GM18870 (cell line): Measurements from ENCODE around the gene APPBP2.
"Not testable (repeated sequence)": the region's sequence is repeated elsewhere in the genome, so short reads cannot be mapped to it uniquely, and the experiment has no call there.

Source experiments
- ATAC-seq: cut with Tn5 transposase; IDR thresholded peaks from one replicate; pipeline ENCODE4 v1.9.1; 2021; ENCODE audit warnings: moderate library complexity; ENCODE audit not compliant: unreplicated experiment

The APPBP2 gene

GRCh38 chr17:60525685-60526514, at the start of gene APPBP2:
Gene APPBP2 (minus strand): TSS chr17:60526242. CDS start chr17:60525931, 311 bp downstream.
- peak; percentile 68 for ATAC-seq

- no peak for ATAC-seq
Observed at GRCh38 chr17:60573236-60574051, 47.4 kb upstream of the APPBP2 start.

- no peak for ATAC-seq
Observed at GRCh38 chr17:60565233-60565632, 39.2 kb upstream of the APPBP2 start.

GRCh38 chr17:60563743-60564142, 37.7 kb upstream of the APPBP2 start:
- no peak for ATAC-seq

- no peak for ATAC-seq
Observed at GRCh38 chr17:60562421-60562820, 36.4 kb upstream of the APPBP2 start.

GRCh38 chr17:60560860-60561257, 34.8 kb upstream of the APPBP2 start:
- ATAC-seq, result no peak

- ATAC-seq, result no peak
Observed at GRCh38 chr17:60559995-60560859, 34.2 kb upstream of the APPBP2 start.

GRCh38 chr17:60559659-60559994, 33.6 kb upstream of the APPBP2 start:
- no peak for ATAC-seq

GRCh38 chr17:60557805-60558204, 31.8 kb upstream of the APPBP2 start:
- ATAC-seq, result no peak

- ATAC-seq, result no peak
Observed at GRCh38 chr17:60555786-60556185, 29.7 kb upstream of the APPBP2 start.

- ATAC-seq, result no peak
Observed at GRCh38 chr17:60554377-60554788, 28.3 kb upstream of the APPBP2 start.

GRCh38 chr17:60552255-60552654, 26.2 kb upstream of the APPBP2 start:
- ATAC-seq, result not testable (repeated sequence)

GRCh38 chr17:60548990-60549389, 22.9 kb upstream of the APPBP2 start:
- ATAC-seq, result no peak

- ATAC-seq, result no peak
Observed at GRCh38 chr17:60545465-60546191, 19.6 kb upstream of the APPBP2 start.

GRCh38 chr17:60542071-60542470, 16.0 kb upstream of the APPBP2 start:
- ATAC-seq, result no peak

- ATAC-seq, result no peak
Observed at GRCh38 chr17:60540460-60540859, 14.4 kb upstream of the APPBP2 start.

- ATAC-seq, result no peak
Observed at GRCh38 chr17:60539807-60540206, 13.8 kb upstream of the APPBP2 start.

- ATAC-seq, result no peak
Observed at GRCh38 chr17:60538726-60539125, 12.7 kb upstream of the APPBP2 start.

GRCh38 chr17:60535382-60536279, 9.6 kb upstream of the APPBP2 start:
- no peak for ATAC-seq
